ENCODE data around the gene VAC14. TPM values are rescaled to one million over a fixed set of nuclear protein-coding genes. Genes with fewer than 3 reads are reported as not detected.

The VAC14 gene
- total RNA-seq, 1 experiment from 2014 or later: 49.9 TPM

DNA sequence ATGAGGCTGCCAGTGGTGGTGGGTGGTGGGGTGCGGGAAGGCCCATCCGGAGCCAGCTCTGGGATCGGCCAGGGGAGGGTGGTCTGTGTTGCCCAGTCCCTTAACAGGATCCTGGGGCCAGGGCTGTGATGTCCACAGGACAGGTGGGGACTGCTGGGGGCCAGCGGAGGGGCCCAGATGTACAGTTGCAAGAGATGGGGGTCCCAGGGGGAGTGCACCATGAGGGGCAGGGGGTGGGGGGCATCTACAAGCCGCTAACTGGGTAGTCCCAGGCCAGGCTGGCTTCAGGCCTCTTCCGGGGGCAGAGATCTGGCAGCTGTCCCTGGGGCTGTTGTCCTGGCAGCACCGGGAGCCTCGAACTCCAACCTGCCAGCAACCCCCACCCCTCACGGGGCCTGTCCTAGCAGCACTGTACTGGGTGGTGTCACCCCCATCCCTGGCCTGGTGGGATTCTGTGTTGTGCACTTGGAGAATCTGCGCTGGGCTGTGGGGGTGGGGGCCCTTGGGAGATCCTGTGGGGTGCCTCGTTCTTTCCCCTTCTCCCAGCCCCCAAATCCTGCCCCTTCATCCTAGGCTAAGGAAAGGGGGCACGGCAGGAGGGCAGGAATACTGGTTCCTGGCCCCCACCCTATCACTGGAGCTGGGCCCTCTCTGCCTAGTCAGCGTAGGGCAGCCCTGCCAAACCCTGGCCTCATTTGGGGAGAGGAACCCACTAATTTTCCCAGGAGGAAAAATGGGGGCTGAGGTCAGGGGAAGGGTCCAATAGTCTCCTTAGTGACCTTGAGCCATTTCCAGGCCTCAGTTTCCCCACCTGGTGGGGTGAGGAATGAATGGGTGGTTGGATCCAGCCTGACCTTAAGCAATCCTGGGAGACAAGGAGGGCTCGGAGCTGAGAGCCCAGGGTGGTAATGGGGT is 116.6 kb downstream of the VAC14 start:
- Histone ChIP-seq H4K20me1 (ENCODE audit: control insufficient read depth, insufficient read depth, insufficient read length) (no peaks in the 10 kb centered on the region), H4K5ac (ENCODE audit: insufficient read length, low read depth, low read length) (no peak overlapping the region), H3K79me1 (ENCODE audit: insufficient read depth, low read depth, low read length, poor library complexity, severe bottlenecking) (no peaks in the 10 kb centered on the region), H3K9ac (ENCODE audit: extremely low read depth, insufficient read length, low read length) (no peak overlapping the region), H3K23ac (ENCODE audit: insufficient read length, low read depth, low read length) (no peak overlapping the region), H4K8ac (replicated peaks; ENCODE audit: insufficient read length, low read depth, low read length) (no peak overlapping the region), H2AK5ac (ENCODE audit: insufficient read length, low read length) (no peak overlapping the region), H3T11ph (ENCODE audit: low read length) (no peak overlapping the region), H3K56ac (ENCODE audit: insufficient read length, low read depth, low read length) (no peak overlapping the region), H2BK20ac (ENCODE audit: low read depth, low read length, poor library complexity, severe bottlenecking) (no peak overlapping the region), H2AFZ (ENCODE audit: low read length) (no peak overlapping the region), H2BK120ac (ENCODE audit: low read depth, low read length, poor library complexity, severe bottlenecking) (no peak overlapping the region), H4K91ac (ENCODE audit: insufficient read length, low read depth, low read length) (no peak overlapping the region), H3K4me2 (ENCODE audit: insufficient read depth, insufficient read length, low read length) (peak overlapping the region; percentile 61), H2BK5ac (ENCODE audit: insufficient read length, low read length) (no peak overlapping the region), H3K79me2 (ENCODE audit: insufficient read depth, low read length) (no peaks in the 10 kb centered on the region), H2BK15ac (ENCODE audit: low read depth, low read length) (no peak overlapping the region), H3K4me1 (ENCODE audit: insufficient read depth, low read length) (peaks cover 6% of the 10 kb centered on the region; the same call in 1 of the 2 replicates), H3K4ac (ENCODE audit: low read depth, low read length) (no peak overlapping the region), H3K23me2 (ENCODE audit: insufficient read length, low read depth, low read length, poor library complexity, severe bottlenecking) (peaks cover 7% of the 10 kb centered on the region), H3K18ac (ENCODE audit: insufficient read length, low read depth, low read length) (no peak overlapping the region), H2BK12ac (ENCODE audit: insufficient read length, low read depth, low read length) (no peak overlapping the region), H3K27me3 (ENCODE audit: insufficient read depth, low read length) (no peaks in the 10 kb centered on the region), H3K9me3 (ENCODE audit: control insufficient read depth, low read depth, low read length) (no peaks in the 10 kb centered on the region), H3K14ac (ENCODE audit: insufficient read depth, low read length) (no peak overlapping the region), H3K27ac (ENCODE audit: insufficient read length, low read depth, low read length) (no peak overlapping the region)
- WGBS (ENCODE audit: extremely low coverage, insufficient read length, low lambda C conversion rate): no CpG with 5 or more reads among the region's 14 CpGs
- H3K4me3 Mint-ChIP-seq: peak overlapping the region; percentile 68 to 79
- H3K27me3 Mint-ChIP-seq (ENCODE audit: low read depth): peaks cover 2% of the 10 kb centered on the region; the same call in 1 of the 2 replicates
- TF ChIP-seq, protein P1, sequence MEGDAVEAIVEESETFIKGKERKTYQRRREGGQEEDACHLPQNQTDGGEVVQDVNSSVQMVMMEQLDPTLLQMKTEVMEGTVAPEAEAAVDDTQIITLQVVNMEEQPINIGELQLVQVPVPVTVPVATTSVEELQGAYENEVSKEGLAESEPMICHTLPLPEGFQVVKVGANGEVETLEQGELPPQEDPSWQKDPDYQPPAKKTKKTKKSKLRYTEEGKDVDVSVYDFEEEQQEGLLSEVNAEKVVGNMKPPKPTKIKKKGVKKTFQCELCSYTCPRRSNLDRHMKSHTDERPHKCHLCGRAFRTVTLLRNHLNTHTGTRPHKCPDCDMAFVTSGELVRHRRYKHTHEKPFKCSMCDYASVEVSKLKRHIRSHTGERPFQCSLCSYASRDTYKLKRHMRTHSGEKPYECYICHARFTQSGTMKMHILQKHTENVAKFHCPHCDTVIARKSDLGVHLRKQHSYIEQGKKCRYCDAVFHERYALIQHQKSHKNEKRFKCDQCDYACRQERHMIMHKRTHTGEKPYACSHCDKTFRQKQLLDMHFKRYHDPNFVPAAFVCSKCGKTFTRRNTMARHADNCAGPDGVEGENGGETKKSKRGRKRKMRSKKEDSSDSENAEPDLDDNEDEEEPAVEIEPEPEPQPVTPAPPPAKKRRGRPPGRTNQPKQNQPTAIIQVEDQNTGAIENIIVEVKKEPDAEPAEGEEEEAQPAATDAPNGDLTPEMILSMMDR (conservative IDR thresholded peaks at IDR 0.05): no peak
- H3K4me1 Mint-ChIP-seq: peaks cover 19 to 30% of the 10 kb centered on the region in 2 experiments
- no peaks in the 10 kb centered on the region; a peak in 1 of 7 replicates for H3K36me3 Mint-ChIP-seq (ENCODE audit: insufficient read depth in 1 of 3, low read depth in 3 of 3)
- no peak for DNase-seq
- H3K27ac Mint-ChIP-seq: no peak overlapping the region
- H3K9me3 Mint-ChIP-seq: no peaks in the 10 kb centered on the region
